C4-2B (cell line): ENCODE results near the gene CLEC17A.
A peak's percentile ranks its signal among the peaks of the same experiment; 100 is the strongest.

Experiments
- CTCF ChIP-seq: fragments of 450-650 bp; conservative IDR thresholded peaks from 2 replicates; pipeline ENCODE4 v1.5.1; 2017; ENCODE audit warnings: mild to moderate bottlenecking
- ZFX ChIP-seq: fragments of 450-650 bp; IDR thresholded peaks from 2 replicates; pipeline ENCODE4 v1.6.1; 2017

DNA sequence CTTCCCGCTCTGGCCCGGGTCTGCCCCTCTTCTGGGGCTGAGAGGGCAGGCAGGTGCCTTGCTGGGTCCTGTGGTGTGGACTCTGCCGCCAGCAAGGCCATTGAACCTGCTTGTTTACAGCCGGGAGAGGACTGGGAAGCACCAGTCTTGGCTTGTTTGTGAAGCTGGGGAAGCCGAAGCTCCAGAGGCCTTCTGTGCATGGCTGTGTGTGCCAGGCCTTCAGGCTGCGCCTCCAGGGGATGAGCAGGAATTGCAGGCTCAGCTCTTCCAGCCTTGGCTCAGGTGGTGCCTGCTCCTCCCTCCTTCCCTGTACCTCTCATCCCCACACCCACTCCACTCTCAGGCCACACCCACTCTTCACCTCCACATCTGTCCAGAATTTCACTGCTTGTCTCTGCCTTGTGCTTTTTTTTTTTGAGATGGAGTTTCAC is 28.5 kb upstream of the CLEC17A start:
- TF ChIP-seq CTCF (no peak; the same call in 1 of the 2 replicates), ZFX (peak; percentile 46; the same call in 1 of the 2 replicates)
